Vein endothelial cell (primary cell): ENCODE results near the gene CD82. TPM values are rescaled to one million over a fixed set of nuclear protein-coding genes. Genes with fewer than 3 reads are reported as not detected.

ENCODE experiments used
- small RNA-seq: library from RNA; depleted of rRNA; stranded (forward); fragments of <200 nt; gene quantifications from one replicate; pipeline ENCODE3, GENCODE V24; 2012
- total RNA-seq: library from RNA; depleted of rRNA; stranded (reverse); fragments of >200 nt; gene quantifications from 2 replicates; pipeline ENCODE4 v1.2.3, GENCODE V29; 2012

CD82 gene, protein sequence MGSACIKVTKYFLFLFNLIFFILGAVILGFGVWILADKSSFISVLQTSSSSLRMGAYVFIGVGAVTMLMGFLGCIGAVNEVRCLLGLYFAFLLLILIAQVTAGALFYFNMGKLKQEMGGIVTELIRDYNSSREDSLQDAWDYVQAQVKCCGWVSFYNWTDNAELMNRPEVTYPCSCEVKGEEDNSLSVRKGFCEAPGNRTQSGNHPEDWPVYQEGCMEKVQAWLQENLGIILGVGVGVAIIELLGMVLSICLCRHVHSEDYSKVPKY
- 14.0 and 15.2 TPM in 2 replicates for total RNA-seq

DNA sequence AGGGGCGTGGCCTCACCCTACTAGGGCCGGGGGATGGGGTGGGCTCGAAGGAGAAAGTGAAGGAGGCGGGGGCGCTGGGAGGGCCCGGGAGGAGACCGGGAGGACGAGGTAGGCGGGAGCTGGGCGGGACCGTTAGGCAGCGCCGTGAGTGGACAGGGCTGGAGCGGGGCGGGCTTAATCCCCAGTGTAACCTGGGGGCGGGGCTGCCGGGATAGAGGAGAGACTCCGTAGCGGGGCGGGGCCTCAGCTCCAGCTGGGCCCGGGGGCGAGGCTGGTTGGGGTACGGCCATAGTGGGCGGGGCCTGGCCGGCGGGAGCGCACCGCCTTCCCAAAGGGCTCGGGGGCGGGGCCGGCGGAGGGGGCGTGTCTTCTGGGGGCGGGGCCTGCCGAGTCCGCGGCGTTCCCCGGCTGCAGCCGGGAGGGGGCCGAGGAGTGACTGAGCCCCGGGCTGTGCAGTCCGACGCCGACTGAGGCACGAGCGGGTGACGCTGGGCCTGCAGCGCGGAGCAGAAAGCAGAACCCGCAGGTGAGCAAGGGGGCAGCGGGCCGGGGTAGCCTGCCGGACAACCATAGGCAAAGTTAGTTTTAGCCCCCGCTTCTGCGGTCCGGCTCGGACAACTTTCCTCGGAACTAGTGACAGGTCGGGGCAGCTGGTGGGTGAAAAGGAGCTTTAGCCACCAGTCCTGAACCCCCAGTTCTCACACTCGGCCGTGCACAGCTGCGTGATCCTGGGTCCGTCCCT, at the start of gene CD82:
TSS of gene CD82 (plus strand) at position 453 of the 742 bp plus-strand sequence. CDS start 29,000 bp downstream, outside the sequence.

Small RNAs within 50 kb of the gene (small RNA-seq; reads per million reads assigned to genes)
- not detected for gene AC104010.1

Other genes starting within 250 kb of the CD82 start
- gene TSPAN18, start 161.3 kb downstream of the CD82 start, total RNA-seq: 60.3 and 71.2 TPM in 2 replicates